Gastrocnemius medialis (tissue), 4 donors: Measurements from ENCODE around the gene SPAG6. TPM values are rescaled to one million over a fixed set of nuclear protein-coding genes. Genes with fewer than 3 reads are reported as not detected.

Experiments used
- ATAC-seq, 2 donors: fragments of 150-250 bp; one replicate each; pipeline ENCODE4 v1.9.1; 2016
- DNase-seq, 2 donors: peaks; one replicate each; pipeline ENCODE4 v3.0.0-alpha.2; 2019
- H3K27ac ChIP-seq, 4 donors: fragments of 200-600 bp; sonication (generic); 1 replicate in 1 of 4; 2 replicates in 3 of 4; pipeline ENCODE4 v1.5.1; 2016 to 2018; ENCODE audit warnings: mild to moderate bottlenecking in 2 of 4, moderate library complexity in 1 of 4
- H3K27me3 ChIP-seq, 3 donors: fragments of 200-600 bp; sonication (generic) in 2 of 3; 1 replicate in 1 of 3; 2 replicates in 2 of 3; pipeline versions ENCODE4 v1.5.1 to v1.6.0; 2016 to 2019; ENCODE audit warnings: mild to moderate bottlenecking in 1 of 3, moderate library complexity in 1 of 3
- H3K36me3 ChIP-seq, 2 donors: fragments of 200-600 bp; sonication (generic) in 1 of 2; one replicate each; pipeline ENCODE4 v1.5.1; 2017 to 2018
- H3K4me1 ChIP-seq, 2 donors: fragments of 200-600 bp; sonication (generic) in 1 of 2; one replicate each; pipeline ENCODE4 v1.5.1; 2016 to 2017; ENCODE audit warnings: mild to moderate bottlenecking in 2 of 2
- H3K4me3 ChIP-seq, 4 donors: fragments of 200-600 bp; sonication (generic) in 3 of 4; 1 replicate in 1 of 4; 2 replicates in 3 of 4; pipeline ENCODE4 v1.5.1; 2016 to 2019; ENCODE audit warnings: mild to moderate bottlenecking in 2 of 4
- H3K9me3 ChIP-seq, 3 donors: fragments of 200-600 bp; sonication (generic) in 2 of 3; 1 replicate in 1 of 3; 2 replicates in 2 of 3; pipeline ENCODE4 v1.5.1; 2016 to 2019
- CTCF ChIP-seq, 5 experiments: fragments of 450-650 bp in 3 of 5; fragments of 200-600 bp in 2 of 5; sonication (generic) in 2 of 5; IDR thresholded peaks in 4 of 5; conservative IDR thresholded peaks in 1 of 5; 1 replicate in 4 of 5; 2 replicates in 1 of 5; pipeline ENCODE4 v1.5.1; 2016 to 2019; ENCODE audit warnings: antibody characterized with exemption in 5 of 5, mild to moderate bottlenecking in 3 of 5, moderate library complexity in 3 of 5
- POLR2A ChIP-seq, 2 donors: fragments of 450-650 bp; IDR thresholded peaks; one replicate each; pipeline ENCODE4 v1.6.1; 2017; ENCODE audit warnings: antibody characterized with exemption in 2 of 2, mild to moderate bottlenecking in 2 of 2, moderate library complexity in 2 of 2
- in situ Hi-C, 4 donors: fragments of 200-750 bp; cut with MboI; loops; one replicate each; pipeline versions ENCODE4 v1.15.0 to v1.8.0; 2017; ENCODE audit warnings: low sequenced_read_pairs in 4 of 4
- intact Hi-C: fragments of 100-400 bp; cut with DNase I; formaldehyde crosslinking; loops from one replicate; pipeline ENCODE4 v1.15.1; 2023; ENCODE audit warnings: low total_unique reads
- total RNA-seq, 4 donors: library from RNA; depleted of rRNA; stranded (reverse); fragments of >200 nt; gene quantifications; one replicate each; pipeline versions ENCODE4 v1.1.0 to v1.2.3, GENCODE V29; 2016

The SPAG6 gene
- total RNA-seq, 4 donors from 2014 or later, result 0.12 TPM; not detected in 3

DNA sequence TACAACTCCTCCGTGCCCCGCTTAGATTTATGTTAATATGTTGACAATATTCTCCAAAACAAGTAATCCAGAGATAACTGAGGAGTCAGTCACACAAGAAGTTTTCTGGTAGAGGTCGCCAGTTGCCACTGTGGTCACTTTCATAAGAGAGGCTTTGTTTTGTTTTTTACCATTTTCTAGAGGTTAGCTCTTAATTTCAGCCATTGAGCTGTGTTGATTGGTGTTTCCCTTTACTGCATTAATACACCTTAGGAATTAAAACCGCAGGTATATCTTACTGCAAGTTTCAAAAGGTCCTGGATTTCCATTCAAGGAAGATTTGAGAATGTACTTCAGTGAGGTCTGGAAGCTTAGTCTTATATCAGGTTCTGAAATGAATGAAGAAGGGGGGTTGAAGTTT lies 20.9 kb upstream of the SPAG6 start:
- no peaks in the 10 kb centered on the region for H3K9me3 ChIP-seq
- peaks cover 28 to 41% of the 10 kb centered on the region in 2 donors for H3K4me1 ChIP-seq
- intact Hi-C loops (loop anchor here (5.0 to 10.0 kb wide), 5 partner anchors 113 to 1110 kb away; partner anchors contain the start of genes OTUD1 and PIP4K2A), in situ Hi-C loops (loop anchor here in 3 of 4 donors (10.0 to 25.0 kb wide), 3 partner anchors 800 to 1113 kb away; partner anchors contain the start of genes OTUD1 (in 1 of the 3) and SKIDA1 (in 1 of the 3))
- peaks cover 10 to 25% (median 16%) of the 10 kb centered on the region in 3 donors for H3K27me3 ChIP-seq
- no peak overlapping the region for H3K27ac ChIP-seq
- peak overlapping the region in 3 of 4 donors; percentile 57 to 64 (median 63) for H3K4me3 ChIP-seq
- ATAC-seq (no peak), DNase-seq (no peak)
- no peak for TF ChIP-seq CTCF (IDR thresholded peaks at IDR 0.05 in 4 of 5, conservative IDR thresholded peaks at IDR 0.05 in 1 of 5)
- TF ChIP-seq POLR2A (IDR thresholded peaks at IDR 0.05), result no peak
- H3K36me3 ChIP-seq, result peaks cover 0 to 32% of the 10 kb centered on the region in 2 donors

DNA sequence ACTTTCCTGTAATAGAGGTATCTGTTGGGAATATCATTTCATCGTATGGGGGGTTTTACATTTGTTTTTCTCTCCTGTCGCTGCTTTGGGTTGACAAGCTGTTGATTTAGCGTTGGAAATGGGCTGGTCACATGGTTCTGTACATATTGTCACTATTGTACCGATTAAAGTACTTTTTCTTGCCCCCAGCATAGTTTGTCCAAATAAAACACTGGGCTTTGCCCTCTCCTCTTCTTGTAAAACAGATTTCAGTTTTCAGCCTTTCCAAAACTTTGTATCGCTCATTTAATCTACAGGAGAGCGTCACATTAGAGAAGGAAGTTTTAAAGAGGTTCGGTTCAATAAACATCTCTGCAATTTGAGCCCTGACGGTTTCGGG lies 20.4 kb upstream of the SPAG6 start:
- Histone ChIP-seq H3K27ac (peak overlapping the region; percentile 33 to 58 (median 50)), H3K27me3 (peaks cover 10 to 25% (median 21%) of the 10 kb centered on the region in 3 donors), H3K9me3 (no peaks in the 10 kb centered on the region), H3K36me3 (peaks cover 0 to 37% of the 10 kb centered on the region in 2 donors), H3K4me3 (peak overlapping the region; percentile 57 to 64 (median 64)), H3K4me1 (peaks cover 28 to 39% of the 10 kb centered on the region in 2 donors)
- no peak for DNase-seq
- intact Hi-C loops (loop anchor here (5.0 to 10.0 kb wide), 5 partner anchors 112 to 1110 kb away; partner anchors contain the start of genes OTUD1 and PIP4K2A), in situ Hi-C loops (loop anchor here in 3 of 4 donors (10.0 to 25.0 kb wide), 3 partner anchors 800 to 1112 kb away; partner anchors contain the start of genes OTUD1 (in 1 of the 3) and SKIDA1 (in 1 of the 3))
- TF ChIP-seq CTCF (IDR thresholded peaks at IDR 0.05 in 4 of 5, conservative IDR thresholded peaks at IDR 0.05 in 1 of 5), result no peak
- TF ChIP-seq POLR2A (IDR thresholded peaks at IDR 0.05), result no peak
- ATAC-seq, result no peak

DNA sequence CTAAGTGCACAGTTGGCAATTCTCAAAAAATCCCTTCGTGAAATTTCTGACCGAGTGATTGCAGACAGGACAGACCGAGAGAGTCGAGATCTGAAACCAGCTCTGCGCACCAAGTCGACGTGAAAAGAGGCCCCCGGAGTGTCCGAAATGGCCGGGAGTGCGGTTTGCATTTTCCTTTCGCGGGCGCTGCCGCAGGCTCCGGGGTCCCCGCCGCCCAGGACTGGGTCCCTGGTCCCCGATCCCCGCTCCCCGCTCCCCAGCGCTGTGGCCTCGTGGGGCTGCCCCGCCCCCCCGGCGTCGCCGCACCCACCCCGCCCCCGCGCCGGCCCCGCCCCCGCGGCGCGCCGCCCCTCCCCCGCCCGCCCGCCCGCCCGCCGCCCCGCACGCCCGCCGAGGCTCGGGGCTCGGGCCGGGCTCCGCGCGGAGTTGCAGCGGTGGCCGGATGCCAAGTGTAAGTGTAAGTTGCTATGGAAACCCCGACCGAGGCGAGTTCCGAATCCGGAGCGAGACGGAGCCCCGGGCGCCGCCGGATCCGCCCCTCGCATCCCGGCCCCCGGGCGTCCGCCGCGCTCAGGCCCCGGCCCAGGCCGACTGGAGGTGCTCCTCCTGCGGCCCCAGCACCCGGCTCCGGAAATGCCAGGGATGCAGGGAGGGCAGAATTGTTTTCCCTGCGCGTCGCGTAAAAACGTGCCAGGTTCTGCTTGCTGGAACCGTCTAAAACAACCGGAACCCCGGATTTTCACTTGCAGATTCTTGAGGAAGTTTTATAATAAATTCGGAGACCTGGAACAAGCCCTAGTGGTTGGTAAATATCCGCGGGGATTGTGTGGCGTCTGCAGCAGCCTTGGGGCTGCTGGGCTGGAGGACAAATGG lies 19.8 kb upstream of the SPAG6 start:
- peaks cover 0 to 42% of the 10 kb centered on the region in 2 donors for H3K36me3 ChIP-seq
- intact Hi-C loops (loop anchor here (10.0 kb wide), 3 partner anchors 241 to 1109 kb away; partner anchors contain the start of genes OTUD1 and PIP4K2A), in situ Hi-C loops (loop anchor here in 1 of 4 donors (10.0 kb wide), 1 partner anchor 801 kb away; the partner anchor contains the start of gene SKIDA1)
- no peak for ATAC-seq
- DNase-seq, result no peak
- H3K4me3 ChIP-seq, result peak overlapping the region; percentile 57 to 64 (median 64)
- TF ChIP-seq CTCF (IDR thresholded peaks at IDR 0.05 in 4 of 5, conservative IDR thresholded peaks at IDR 0.05 in 1 of 5) (no peak), POLR2A (IDR thresholded peaks at IDR 0.05) (no peak)
- H3K27me3 ChIP-seq, result peaks cover 10 to 25% (median 23%) of the 10 kb centered on the region in 3 donors
- H3K9me3 ChIP-seq, result no peaks in the 10 kb centered on the region
- peak overlapping the region; percentile 43 to 67 (median 60) for H3K27ac ChIP-seq
- H3K4me1 ChIP-seq, result peaks cover 28 to 36% of the 10 kb centered on the region in 2 donors

DNA sequence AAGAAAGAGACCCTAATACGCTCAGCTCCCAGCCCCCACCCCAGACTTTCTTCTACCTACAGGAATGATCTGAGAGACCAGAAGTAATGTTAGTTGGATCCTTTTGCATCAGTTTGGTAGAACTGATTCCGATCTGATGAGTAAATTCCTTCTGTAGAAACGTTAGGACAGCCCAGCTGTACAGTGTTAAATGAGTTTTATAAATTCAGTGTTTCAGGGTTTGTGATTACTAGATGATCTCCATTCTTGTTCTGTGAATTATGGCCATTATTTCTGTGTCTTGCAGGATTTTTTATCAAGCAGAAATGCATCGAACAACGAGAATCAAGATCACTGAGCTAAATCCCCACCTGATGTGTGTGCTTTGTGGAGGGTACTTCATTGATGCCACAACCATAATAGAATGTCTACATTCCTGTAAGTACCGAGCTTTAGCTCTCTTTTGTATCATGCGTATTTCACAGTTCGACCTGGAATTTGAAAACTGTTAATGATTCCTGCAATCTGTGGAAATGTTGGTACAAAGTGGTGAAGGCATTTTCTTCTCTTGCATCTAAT lies 19.1 kb upstream of the SPAG6 start:
- H3K4me1 ChIP-seq, result peaks cover 28 to 36% of the 10 kb centered on the region in 2 donors
- H3K4me3 ChIP-seq, result peak overlapping the region; percentile 57 to 64 (median 64)
- peak overlapping the region; percentile 43 to 67 (median 60) for H3K27ac ChIP-seq
- ATAC-seq (no peak), DNase-seq (no peak)
- intact Hi-C loops (loop anchor here (10.0 kb wide), 3 partner anchors 241 to 1109 kb away; partner anchors contain the start of genes OTUD1 and PIP4K2A), in situ Hi-C loops (loop anchor here in 1 of 4 donors (10.0 kb wide), 1 partner anchor 801 kb away; the partner anchor contains the start of gene SKIDA1)
- peaks cover 0 to 42% of the 10 kb centered on the region in 2 donors for H3K36me3 ChIP-seq
- no peak for TF ChIP-seq POLR2A (IDR thresholded peaks at IDR 0.05)
- no peak for TF ChIP-seq CTCF (IDR thresholded peaks at IDR 0.05 in 4 of 5, conservative IDR thresholded peaks at IDR 0.05 in 1 of 5)
- H3K9me3 ChIP-seq, result no peaks in the 10 kb centered on the region
- peaks cover 10 to 25% (median 23%) of the 10 kb centered on the region in 3 donors for H3K27me3 ChIP-seq
